Stimulated activated CD8-positive, alpha-beta memory T cell treated with anti-CD3 and anti-CD28 coated beads, Interleukin-12 subunit alpha, Interleukin-12 subunit beta, amount 100 ng/mL, for 1 hour (primary cell): ENCODE measurements around the gene MFSD6L.

Experiments used
- DNase-seq: peaks from one replicate; pipeline ENCODE4 v3.0.0-alpha.2; 2020; ENCODE audit warnings: low read depth

Gene MFSD6L

GRCh38 chr17:8791910-8792270 lies 7.3 kb downstream of the MFSD6L start:
- no peak for DNase-seq

DNA sequence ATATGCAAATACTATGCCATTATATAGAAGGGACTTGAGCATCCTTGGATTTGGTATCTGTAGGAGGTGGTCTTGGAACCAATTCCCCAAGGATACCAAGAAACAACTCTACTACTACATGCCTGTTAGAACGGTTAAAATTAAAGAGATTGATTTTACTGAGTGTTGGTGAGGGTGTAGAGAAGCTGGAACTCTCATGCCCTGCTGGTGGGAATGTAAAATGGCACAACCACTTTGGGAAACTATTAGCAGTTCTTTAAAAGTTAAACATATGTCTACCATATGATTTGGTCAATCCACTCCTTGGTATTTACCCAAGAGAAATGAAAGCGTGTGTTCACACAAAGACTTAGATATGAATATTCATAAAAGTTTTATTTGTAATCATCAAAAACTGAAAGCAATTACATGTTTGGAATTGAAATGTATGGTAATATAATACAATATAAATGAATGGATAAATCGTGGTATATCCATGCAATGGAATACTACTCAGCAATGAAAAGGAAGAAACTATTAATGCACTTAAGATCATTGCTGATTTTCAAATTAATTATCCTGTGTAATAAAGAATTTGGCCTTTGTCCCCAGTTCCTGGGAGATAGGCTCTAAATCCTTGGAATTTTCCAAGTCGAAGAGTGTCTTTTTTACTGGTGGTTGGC lies 7.8 kb downstream of the MFSD6L start:
- no peak for DNase-seq

DNA sequence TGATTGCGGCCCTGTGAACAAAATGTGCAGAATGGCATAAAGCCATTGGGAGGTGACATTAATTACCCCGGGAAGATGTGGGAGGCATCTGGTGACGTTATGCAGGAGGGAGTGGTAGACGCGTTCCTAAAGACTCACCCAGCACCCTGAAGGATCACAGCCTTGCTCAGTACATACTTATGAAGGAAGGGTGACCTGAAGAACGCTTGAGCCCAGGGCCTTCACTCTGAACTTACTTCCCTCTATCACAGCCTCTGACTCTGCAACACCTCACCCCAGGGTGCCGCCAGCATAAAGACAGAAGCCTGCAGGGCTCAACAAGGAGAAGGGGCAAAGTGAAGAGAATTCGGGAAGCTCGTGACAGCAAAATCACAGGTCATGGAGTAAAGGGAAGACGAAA lies 9.4 kb downstream of the MFSD6L start:
- no peak for DNase-seq

DNA sequence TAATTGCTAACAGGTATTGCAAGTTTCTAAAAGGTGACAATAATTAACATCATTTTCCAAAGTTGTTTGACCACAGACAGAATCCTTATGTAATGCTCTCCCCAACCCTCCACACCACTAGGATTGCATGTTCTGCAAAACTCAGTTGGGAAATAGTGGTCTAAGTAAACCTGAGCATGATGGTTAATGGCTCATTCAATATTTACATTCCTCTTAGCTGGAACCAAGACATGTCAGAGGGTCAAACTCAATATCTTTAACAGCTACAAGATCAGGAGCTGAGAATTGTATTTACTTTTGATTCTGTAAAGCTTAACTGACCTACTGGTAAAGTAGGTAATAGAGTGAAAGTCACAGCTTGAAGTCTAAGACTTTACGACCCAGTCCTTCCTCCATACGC lies 10.2 kb downstream of the MFSD6L start:
- no peak for DNase-seq

DNA sequence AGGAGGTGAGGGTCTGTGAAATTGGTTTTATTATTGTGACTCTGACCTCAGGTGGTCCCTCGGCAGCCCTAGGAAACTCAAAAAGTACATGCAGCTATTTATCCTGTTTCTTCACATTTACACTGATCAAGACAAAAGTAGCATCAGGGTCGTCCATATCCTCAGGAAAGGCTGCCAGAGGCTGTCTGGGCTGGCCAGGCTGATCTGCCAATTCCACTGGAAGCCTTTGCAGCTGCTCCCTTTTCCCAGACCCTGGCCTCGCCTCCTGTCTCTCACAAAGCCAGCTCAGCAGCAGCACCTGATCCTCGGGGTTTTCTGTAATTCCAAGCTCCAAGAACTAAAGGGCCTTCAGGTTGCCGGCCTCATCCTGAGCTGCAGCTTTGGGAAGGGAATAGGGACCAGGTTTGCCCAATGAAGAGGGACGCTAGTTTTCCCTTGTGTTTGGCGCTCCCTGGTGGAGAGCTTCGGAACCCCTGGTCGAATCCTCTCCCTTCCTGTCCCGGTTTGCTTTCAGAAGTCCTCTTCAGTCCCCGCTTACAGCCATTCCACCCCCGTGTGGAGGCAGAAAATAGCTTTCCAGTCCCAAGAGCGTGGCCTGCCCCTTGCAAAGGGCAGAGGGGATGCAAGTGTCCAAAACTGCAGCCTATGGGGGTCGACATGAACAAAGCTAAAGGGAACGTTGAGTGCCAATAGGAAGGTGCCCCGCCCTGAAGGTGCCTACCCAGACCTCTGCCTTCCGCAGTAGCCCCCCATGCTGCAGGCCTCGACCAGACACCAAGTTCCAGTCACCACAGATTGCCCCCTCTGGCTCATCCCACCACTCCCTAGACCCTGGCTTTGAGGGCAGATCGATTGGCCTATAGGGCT lies 13.4 kb downstream of the MFSD6L start:
- DNase-seq = peak; percentile 41

DNA sequence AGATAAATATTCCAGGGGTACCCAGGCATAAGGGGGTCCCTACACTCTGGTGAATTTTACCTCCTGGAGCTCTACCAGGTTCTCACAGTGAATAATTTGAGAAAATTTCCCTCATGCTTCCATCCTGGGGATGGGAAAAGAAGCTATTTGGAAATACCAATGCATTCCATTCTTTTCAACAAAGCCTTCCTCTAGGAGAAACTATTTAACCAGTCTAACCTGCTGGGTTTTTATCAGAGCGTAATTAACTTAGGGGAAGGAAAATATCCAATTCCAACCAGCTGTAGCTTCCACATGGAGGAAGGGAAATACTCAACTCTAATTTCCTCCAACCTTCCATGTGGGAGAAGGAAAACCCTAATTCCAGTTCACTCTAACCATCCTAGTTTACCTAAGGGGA lies 17.0 kb downstream of the MFSD6L start:
- no peak for DNase-seq

GRCh38 chr17:8781776-8782175 lies 17.4 kb downstream of the MFSD6L start:
- DNase-seq = no peak

DNA sequence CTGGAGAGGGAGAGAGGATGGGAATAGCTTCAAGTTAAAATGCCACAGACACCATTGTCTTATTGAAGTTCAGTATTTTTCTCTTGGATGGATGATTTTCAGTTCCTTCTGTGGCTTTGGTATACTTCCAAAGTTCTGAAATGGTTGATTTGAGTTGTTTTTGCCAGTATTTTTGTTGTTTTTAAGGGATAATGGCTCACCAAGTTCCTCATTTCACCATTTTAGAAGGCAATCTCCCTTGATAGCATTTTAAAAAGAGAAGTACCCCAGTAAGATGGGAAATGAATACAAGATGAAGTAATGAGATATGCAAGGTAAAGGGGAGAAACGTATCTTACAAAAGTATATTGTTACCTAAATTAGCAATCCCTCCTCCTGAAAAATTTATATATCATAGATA lies 22.3 kb downstream of the MFSD6L start:
- no peak for DNase-seq

GRCh38 chr17:8776248-8776647 lies 22.9 kb downstream of the MFSD6L start:
- DNase-seq = no peak

- no peak for DNase-seq
Measured at GRCh38 chr17:8766731-8767130, 32.4 kb downstream of the MFSD6L start.

- DNase-seq = no peak
Measured at GRCh38 chr17:8762012-8762411, 37.2 kb downstream of the MFSD6L start.

DNA sequence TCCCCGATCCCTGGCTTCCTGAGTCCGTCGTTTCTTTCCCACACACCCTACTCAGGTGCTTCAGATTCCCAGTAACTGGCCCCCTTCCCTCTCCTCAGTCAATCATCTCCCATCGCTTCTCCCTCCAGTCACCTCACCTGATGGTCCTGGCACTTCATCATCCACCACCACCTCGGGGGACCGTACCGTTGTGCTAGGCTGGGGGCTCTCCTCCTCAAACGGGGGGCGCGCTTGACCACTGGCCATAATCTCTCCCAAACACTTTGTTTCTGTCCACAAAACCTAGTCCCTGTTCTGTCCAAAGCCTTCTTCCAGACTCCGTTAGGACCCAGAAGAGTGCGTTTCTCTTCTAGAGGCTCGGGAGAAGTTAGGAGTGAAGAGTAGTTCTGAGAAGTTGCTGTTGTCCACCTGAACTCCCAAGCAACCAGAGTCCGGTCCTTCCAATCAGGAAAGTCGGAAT lies 41.0 kb downstream of the MFSD6L start, which contains the start of gene SPDYE4:
TSS of gene SPDYE4 (minus strand) at position 410 of the 460 bp plus-strand sequence. CDS start at position 246, 164 bp downstream.
- DNase-seq = no peak

- no peak for DNase-seq
Measured at GRCh38 chr17:8757189-8757588, 42.0 kb downstream of the MFSD6L start.

DNA sequence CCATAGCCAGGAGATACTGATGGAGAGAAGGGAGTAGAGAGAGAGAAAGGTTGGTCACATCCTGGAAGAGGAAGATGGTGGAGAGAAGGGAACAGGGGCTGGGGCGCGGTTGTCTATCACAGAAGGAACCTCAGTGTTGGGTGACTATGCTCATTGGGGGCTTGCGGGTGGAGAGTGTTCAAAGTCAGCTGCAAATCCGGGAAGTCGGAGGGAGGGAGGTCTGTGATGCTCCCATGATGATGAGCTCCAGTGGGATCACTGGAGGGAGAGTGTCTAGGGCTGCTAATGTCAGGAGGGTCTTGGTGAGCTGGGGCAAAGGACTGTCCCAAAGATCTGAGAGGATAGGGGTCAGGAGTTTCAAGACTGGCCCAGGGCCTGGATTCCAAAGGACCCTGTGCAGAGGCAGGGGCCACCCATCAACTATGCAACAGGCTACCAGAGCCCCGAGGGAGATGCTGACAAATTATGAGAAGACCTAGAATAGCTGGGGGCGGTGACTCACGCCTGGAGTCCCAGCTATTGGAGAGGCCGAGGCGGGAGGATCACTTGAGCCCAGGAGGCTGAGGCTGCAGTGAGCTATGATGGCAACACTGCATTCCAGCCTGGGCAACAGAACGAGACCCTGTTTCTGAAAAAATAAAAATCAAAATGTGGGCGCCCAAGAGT lies 43.4 kb downstream of the MFSD6L start:
- no peak for DNase-seq

GRCh38 chr17:8754890-8755289 lies 44.3 kb downstream of the MFSD6L start:
- DNase-seq = no peak

DNA sequence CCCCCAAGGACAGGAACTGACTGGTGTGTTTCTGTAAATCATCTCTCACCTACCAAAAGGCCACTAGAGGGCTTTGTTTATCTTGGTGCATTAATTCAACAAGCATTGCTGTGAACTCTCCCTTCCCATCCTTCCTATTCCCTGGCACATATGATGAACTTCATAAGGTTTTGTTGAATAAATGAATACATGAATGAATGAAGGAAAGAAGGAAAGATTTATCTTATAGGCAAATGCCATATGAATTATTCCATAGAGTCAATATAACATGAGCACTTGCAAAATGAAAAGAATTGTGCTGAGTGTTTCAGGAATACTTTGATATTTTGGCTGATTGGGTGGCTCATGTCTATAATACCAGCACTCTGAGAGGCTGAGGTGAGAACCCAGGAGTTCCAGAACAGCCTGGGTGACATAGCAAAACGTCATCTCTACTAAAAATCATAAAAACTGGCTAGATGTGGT lies 45.2 kb downstream of the MFSD6L start:
- no peak for DNase-seq

DNA sequence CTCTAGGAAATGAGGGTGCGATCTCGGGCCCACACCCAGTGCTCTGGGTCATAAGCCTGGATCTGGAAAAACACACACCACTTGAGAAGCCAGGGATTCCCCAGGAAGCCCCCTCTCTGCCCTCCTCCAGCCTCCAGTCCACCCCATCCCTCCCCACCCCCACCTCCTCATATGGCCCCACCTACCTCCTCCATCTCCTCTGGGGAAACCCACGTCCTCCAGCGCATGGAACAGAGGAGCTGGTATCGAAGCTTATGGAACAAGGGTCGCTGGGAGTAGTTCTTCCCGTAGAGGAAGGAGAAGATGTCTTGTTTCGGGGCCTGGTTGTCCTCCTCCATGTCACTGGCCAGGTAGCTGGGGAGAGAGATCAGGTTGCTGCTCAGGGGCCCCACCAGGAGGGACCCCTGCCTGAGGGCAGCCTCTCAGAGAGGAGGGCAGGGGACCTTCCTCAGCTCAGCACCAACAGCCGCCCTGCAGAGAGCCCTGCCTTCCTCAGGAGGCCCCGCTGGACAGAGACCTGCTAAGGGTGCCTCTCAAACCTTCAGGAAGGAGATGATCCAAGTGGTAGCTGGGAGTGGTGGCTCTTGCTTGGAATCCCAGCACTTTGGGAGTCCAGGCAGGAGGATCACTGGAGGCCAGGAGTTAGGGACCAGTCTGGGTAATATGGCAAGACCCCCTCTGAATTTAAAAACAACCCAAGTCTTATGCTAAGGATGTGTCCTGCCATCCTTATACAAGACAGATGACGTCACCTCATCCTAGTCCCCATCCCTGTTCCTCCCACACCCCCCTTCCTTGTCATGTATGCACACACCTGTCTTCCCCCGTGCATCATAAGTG lies 45.8 kb downstream of the MFSD6L start:
- DNase-seq = no peak

DNA sequence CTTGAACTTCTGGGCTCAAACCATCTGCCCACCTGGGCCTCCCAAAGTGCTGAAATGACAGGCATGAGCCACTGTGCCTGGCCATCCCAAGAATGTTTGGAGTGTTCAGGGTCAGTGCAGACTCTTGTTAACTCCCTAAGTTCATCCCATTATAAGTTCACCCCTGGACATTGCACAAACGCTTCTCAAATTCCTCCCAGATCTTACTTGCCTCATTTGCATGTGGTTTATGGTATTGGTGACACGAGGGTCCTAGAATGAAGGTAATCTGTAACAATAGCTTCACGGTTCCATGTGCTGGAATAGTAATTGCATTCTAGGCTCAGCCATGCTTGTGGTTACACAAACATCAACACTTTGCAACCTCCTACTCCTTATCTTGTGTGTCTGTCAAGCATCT lies 49.5 kb downstream of the MFSD6L start:
- no peak for DNase-seq

GRCh38 chr17:8747742-8748141 lies 51.4 kb downstream of the MFSD6L start:
- DNase-seq = no peak
